Effector memory CD4-positive, alpha-beta T cell (primary cell): ENCODE results near the gene POLE3.
"Not testable (repeated sequence)": the region's sequence is repeated elsewhere in the genome, so short reads cannot be mapped to it uniquely, and the experiment has no call there.

Experiments
- DNase-seq, 3 donors: peaks; one replicate each; pipeline ENCODE4 v3.0.0-alpha.2; 2020
- H3K27ac ChIP-seq: 2 replicates; pipeline ENCODE4 v1.7.0; 2013; ENCODE audit warnings: mild to moderate bottlenecking, low read length, moderate library complexity; ENCODE audit not compliant: insufficient read depth, poor library complexity, severe bottlenecking
- H3K27me3 ChIP-seq: replicated peaks from 2 replicates; pipeline ENCODE4 v1.7.0; 2013; ENCODE audit warnings: mild to moderate bottlenecking, low read length; ENCODE audit not compliant: insufficient read depth, control insufficient read depth, poor library complexity, severe bottlenecking
- H3K36me3 ChIP-seq: 2 replicates; pipeline ENCODE4 v1.7.0; 2013; ENCODE audit warnings: mild to moderate bottlenecking, low read length, moderate library complexity; ENCODE audit not compliant: control insufficient read depth, insufficient read depth
- H3K4me1 ChIP-seq: 2 replicates; pipeline ENCODE4 v1.7.0; 2013; ENCODE audit warnings: low read length, mild to moderate bottlenecking; ENCODE audit not compliant: control insufficient read depth, insufficient read depth, poor library complexity, severe bottlenecking
- H3K4me3 ChIP-seq: 2 replicates; pipeline ENCODE4 v1.7.0; 2013; ENCODE audit warnings: low read length, low read depth, mild to moderate bottlenecking; ENCODE audit not compliant: insufficient read depth, poor library complexity, severe bottlenecking
- H3K9me3 ChIP-seq: 2 replicates; pipeline ENCODE4 v1.7.0; 2013; ENCODE audit warnings: mild to moderate bottlenecking, low read length, moderate library complexity; ENCODE audit not compliant: control insufficient read depth

The POLE3 gene

GRCh38 chr9:113379829-113380210 lies 30.7 kb downstream of the POLE3 start:
- H3K27ac ChIP-seq, H3K36me3 ChIP-seq, H3K27me3 ChIP-seq, H3K4me3 ChIP-seq, H3K9me3 ChIP-seq, H3K4me1 ChIP-seq, DNase-seq: not testable (repeated sequence)

- DNase-seq, H3K4me3 ChIP-seq, H3K4me1 ChIP-seq, H3K27ac ChIP-seq, H3K27me3 ChIP-seq, H3K36me3 ChIP-seq, H3K9me3 ChIP-seq: not testable (repeated sequence)
Observed at GRCh38 chr9:113379094-113379828, 31.2 kb downstream of the POLE3 start.

- Histone ChIP-seq H3K36me3 (peaks cover 17% of the 10 kb centered on the region), H3K27ac (peak within 1 kb of the TSS; percentile 75), H3K9me3 (no peaks in the 10 kb centered on the region), H3K4me3 (peak within 1 kb of the TSS; percentile 93), H3K27me3 (no peaks in the 10 kb centered on the region), H3K4me1 (peaks cover 3% of the 10 kb centered on the region)
- DNase-seq: peak; percentile 65 to 71 (median 69)
Observed at GRCh38 chr9:113376634-113377567, 33.6 kb downstream of the POLE3 start, which contains the start of gene HDHD3. TSS of gene HDHD3 (minus strand) at chr9:113376986. CDS start at chr9:113374354, 2,632 bp downstream.

GRCh38 chr9:113375057-113376023 lies 35.1 kb downstream of the POLE3 start:
- Histone ChIP-seq H3K36me3 (peaks cover 17% of the 10 kb centered on the region), H3K27me3 (no peaks in the 10 kb centered on the region), H3K9me3 (no peaks in the 10 kb centered on the region), H3K4me1 (peaks cover 3% of the 10 kb centered on the region), H3K4me3 (no peak overlapping the region), H3K27ac (no peak overlapping the region)
- no peak for DNase-seq

- Histone ChIP-seq H3K27ac (no peak overlapping the region), H3K27me3 (no peaks in the 10 kb centered on the region), H3K4me1 (peaks cover 3% of the 10 kb centered on the region), H3K9me3 (no peaks in the 10 kb centered on the region), H3K4me3 (no peak overlapping the region), H3K36me3 (peaks cover 17% of the 10 kb centered on the region)
- DNase-seq: no peak
Observed at GRCh38 chr9:113373676-113374392, 36.6 kb downstream of the POLE3 start.

GRCh38 chr9:113373256-113373655 lies 37.2 kb downstream of the POLE3 start:
- Histone ChIP-seq H3K4me1 (peaks cover 3% of the 10 kb centered on the region), H3K27me3 (no peaks in the 10 kb centered on the region), H3K9me3 (no peaks in the 10 kb centered on the region), H3K27ac (no peak overlapping the region), H3K36me3 (peaks cover 17% of the 10 kb centered on the region), H3K4me3 (no peak overlapping the region)
- DNase-seq: no peak

GRCh38 chr9:113372059-113372458 lies 38.4 kb downstream of the POLE3 start:
- Histone ChIP-seq H3K4me1 (peaks cover 3% of the 10 kb centered on the region), H3K4me3 (no peak overlapping the region), H3K27ac (no peak overlapping the region), H3K27me3 (no peaks in the 10 kb centered on the region), H3K9me3 (no peaks in the 10 kb centered on the region), H3K36me3 (peaks cover 17% of the 10 kb centered on the region)
- DNase-seq: no peak

GRCh38 chr9:113370806-113371325 lies 39.6 kb downstream of the POLE3 start:
- no peak overlapping the region for H3K27ac ChIP-seq
- peaks cover 3% of the 10 kb centered on the region for H3K4me1 ChIP-seq
- no peak for DNase-seq
- H3K9me3 ChIP-seq: no peaks in the 10 kb centered on the region
- H3K27me3 ChIP-seq: no peaks in the 10 kb centered on the region
- H3K4me3 ChIP-seq: no peak overlapping the region
- H3K36me3 ChIP-seq: peaks cover 17% of the 10 kb centered on the region

GRCh38 chr9:113369855-113370140 lies 40.7 kb downstream of the POLE3 start:
- no peaks in the 10 kb centered on the region for H3K27me3 ChIP-seq
- H3K27ac ChIP-seq: no peak overlapping the region
- H3K9me3 ChIP-seq: no peaks in the 10 kb centered on the region
- H3K4me3 ChIP-seq: no peak overlapping the region
- H3K36me3 ChIP-seq: peaks cover 17% of the 10 kb centered on the region
- H3K4me1 ChIP-seq: no peaks in the 10 kb centered on the region
- no peak for DNase-seq
